HEK293T (cell line): ENCODE data around the gene ANKRD65.

Experiments used
- ARNT ChIP-seq: fragments of 450-650 bp; IDR thresholded peaks from 2 replicates; pipeline ENCODE4 v1.6.1; 2017; ENCODE audit warnings: mild to moderate bottlenecking
- BHLHE40 ChIP-seq: fragments of 450-650 bp; IDR thresholded peaks from 2 replicates; pipeline ENCODE4 v1.6.1; 2016; ENCODE audit warnings: mild to moderate bottlenecking, moderate library complexity, borderline replicate concordance
- FOXA1 ChIP-seq: fragments of 450-650 bp; IDR thresholded peaks from 2 replicates; pipeline ENCODE4 v1.6.1; 2016; ENCODE audit warnings: mild to moderate bottlenecking
- FOXK2 ChIP-seq: fragments of 450-650 bp; IDR thresholded peaks from 2 replicates; pipeline ENCODE4 v1.6.1; 2016; ENCODE audit warnings: mild to moderate bottlenecking
- HDGF ChIP-seq: fragments of 450-650 bp; IDR thresholded peaks from 2 replicates; pipeline ENCODE4 v1.6.1; 2017; ENCODE audit warnings: antibody characterized with exemption, borderline replicate concordance
- L3MBTL2 ChIP-seq: fragments of 450-650 bp; conservative IDR thresholded peaks from 2 replicates; pipeline ENCODE4 v1.6.1; 2016; ENCODE audit warnings: mild to moderate bottlenecking
- LEF1 ChIP-seq: fragments of 450-650 bp; IDR thresholded peaks from 2 replicates; pipeline ENCODE4 v1.6.1; 2017; ENCODE audit warnings: mild to moderate bottlenecking, borderline replicate concordance
- NFRKB ChIP-seq: fragments of 450-650 bp; IDR thresholded peaks from 2 replicates; pipeline ENCODE4 v1.6.1; 2016; ENCODE audit warnings: mild to moderate bottlenecking, moderate library complexity

DNA sequence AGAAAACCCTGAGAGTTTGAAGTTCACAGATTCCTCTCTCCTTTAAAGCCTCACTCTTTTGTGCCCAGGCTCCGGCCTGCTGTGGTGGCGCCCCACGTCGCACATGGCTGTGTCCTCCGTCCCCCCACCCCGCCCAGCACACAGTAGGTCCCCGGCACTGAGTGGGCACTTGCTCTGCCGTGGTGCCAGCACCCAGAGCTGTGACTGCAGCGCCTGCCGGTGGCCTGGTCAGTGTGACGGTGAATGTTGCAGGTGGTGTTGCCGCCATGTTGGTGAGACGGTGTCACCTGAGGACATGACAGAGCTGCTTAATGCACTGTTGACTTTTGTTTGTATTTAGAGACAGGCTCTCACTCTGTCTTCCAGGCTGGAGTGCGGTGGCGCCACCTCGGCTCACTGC lies 31.8 kb upstream of the ANKRD65 start:
- TF ChIP-seq NFRKB (no peak), HDGF (no peak), FOXA1 (no peak), L3MBTL2 (no peak), BHLHE40 (no peak), LEF1 (no peak), FOXK2 (no peak), ARNT (no peak)
